ENCODE measurements around the gene FMN1.

Gene FMN1

GRCh38 chr15:32887090-32887489 is 307.4 kb downstream of the FMN1 start:
- no peaks in the 10 kb centered on the region for H3K9me3 ChIP-seq
- H3K27ac ChIP-seq = peak overlapping the region; percentile 38 to 54
- H3K4me3 ChIP-seq = no peak overlapping the region
- peaks cover 0 to 17% (median 0%) of the 10 kb centered on the region in 4 donors for H3K4me1 ChIP-seq
- DNase-seq = no peak
- H3K36me3 ChIP-seq = no peaks in the 10 kb centered on the region
- intact Hi-C loops (cut with DNase I; ENCODE audit: low total_unique reads) = no loop called here
- H3K27me3 ChIP-seq = no peaks in the 10 kb centered on the region
- TF ChIP-seq, protein P1, sequence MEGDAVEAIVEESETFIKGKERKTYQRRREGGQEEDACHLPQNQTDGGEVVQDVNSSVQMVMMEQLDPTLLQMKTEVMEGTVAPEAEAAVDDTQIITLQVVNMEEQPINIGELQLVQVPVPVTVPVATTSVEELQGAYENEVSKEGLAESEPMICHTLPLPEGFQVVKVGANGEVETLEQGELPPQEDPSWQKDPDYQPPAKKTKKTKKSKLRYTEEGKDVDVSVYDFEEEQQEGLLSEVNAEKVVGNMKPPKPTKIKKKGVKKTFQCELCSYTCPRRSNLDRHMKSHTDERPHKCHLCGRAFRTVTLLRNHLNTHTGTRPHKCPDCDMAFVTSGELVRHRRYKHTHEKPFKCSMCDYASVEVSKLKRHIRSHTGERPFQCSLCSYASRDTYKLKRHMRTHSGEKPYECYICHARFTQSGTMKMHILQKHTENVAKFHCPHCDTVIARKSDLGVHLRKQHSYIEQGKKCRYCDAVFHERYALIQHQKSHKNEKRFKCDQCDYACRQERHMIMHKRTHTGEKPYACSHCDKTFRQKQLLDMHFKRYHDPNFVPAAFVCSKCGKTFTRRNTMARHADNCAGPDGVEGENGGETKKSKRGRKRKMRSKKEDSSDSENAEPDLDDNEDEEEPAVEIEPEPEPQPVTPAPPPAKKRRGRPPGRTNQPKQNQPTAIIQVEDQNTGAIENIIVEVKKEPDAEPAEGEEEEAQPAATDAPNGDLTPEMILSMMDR (IDR thresholded peaks at IDR 0.05) = no peak

DNA sequence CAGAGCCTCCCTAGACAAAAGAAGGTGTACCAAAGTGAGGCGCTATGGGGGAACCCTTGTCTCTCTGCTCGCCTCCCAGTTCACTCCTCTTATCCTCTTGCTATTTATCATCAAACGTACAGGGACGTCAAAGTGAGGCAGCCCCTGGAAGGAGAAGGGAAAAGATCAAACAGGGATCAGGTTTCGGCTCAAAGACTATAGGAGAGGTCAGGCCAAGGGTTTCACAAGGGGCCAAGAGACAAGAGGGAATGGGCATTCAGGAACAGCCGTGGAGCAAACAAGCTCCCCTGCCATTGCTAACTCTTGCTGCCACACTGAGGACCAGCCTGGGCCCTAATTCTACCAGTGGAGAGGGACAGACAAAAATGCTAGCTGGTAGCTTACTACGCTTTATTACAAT is 308.1 kb downstream of the FMN1 start:
- H3K4me1 ChIP-seq = peaks cover 0 to 17% (median 0%) of the 10 kb centered on the region in 4 donors
- intact Hi-C loops (cut with DNase I; ENCODE audit: low total_unique reads) = no loop called here

GRCh38 chr15:32885713-32886112 is 308.8 kb downstream of the FMN1 start:
- Histone ChIP-seq H3K27me3 (no peaks in the 10 kb centered on the region), H3K9me3 (no peaks in the 10 kb centered on the region), H3K4me3 (no peak overlapping the region), H3K27ac (no peak overlapping the region), H3K36me3 (no peaks in the 10 kb centered on the region), H3K4me1 (peaks cover 0 to 17% (median 0%) of the 10 kb centered on the region in 4 donors)
- TF ChIP-seq, protein P1 (IDR thresholded peaks at IDR 0.05) = no peak
- no peak for DNase-seq
- intact Hi-C loops (cut with DNase I; ENCODE audit: low total_unique reads) = no loop called here

More for the DNA sequence above, 308.1 kb downstream of the FMN1 start:
- no peak overlapping the region for H3K4me3 ChIP-seq
- H3K36me3 ChIP-seq = no peaks in the 10 kb centered on the region
- H3K27me3 ChIP-seq = no peaks in the 10 kb centered on the region
- H3K27ac ChIP-seq = peak overlapping the region; percentile 38 to 54
- no peak for DNase-seq
- H3K9me3 ChIP-seq = no peaks in the 10 kb centered on the region
- TF ChIP-seq, protein P1 (IDR thresholded peaks at IDR 0.05) = no peak

- no peak overlapping the region for H3K27ac ChIP-seq
- H3K36me3 ChIP-seq = no peaks in the 10 kb centered on the region
- TF ChIP-seq, protein P1 (IDR thresholded peaks at IDR 0.05) = no peak
- no peak overlapping the region for H3K4me3 ChIP-seq
- no peaks in the 10 kb centered on the region for H3K9me3 ChIP-seq
- H3K4me1 ChIP-seq = peaks cover 0 to 24% (median 2%) of the 10 kb centered on the region in 4 donors
- no peak for DNase-seq
- intact Hi-C loops (cut with DNase I; ENCODE audit: low total_unique reads) = no loop called here
- H3K27me3 ChIP-seq = no peaks in the 10 kb centered on the region
Observed at GRCh38 chr15:32884146-32884545, 310.4 kb downstream of the FMN1 start.

GRCh38 chr15:32882955-32883354 is 311.6 kb downstream of the FMN1 start:
- Histone ChIP-seq H3K9me3 (no peaks in the 10 kb centered on the region), H3K4me1 (peaks cover 0 to 31% (median 2%) of the 10 kb centered on the region in 4 donors), H3K27me3 (no peaks in the 10 kb centered on the region), H3K27ac (no peak overlapping the region), H3K4me3 (no peak overlapping the region), H3K36me3 (no peaks in the 10 kb centered on the region)
- no peak for DNase-seq
- TF ChIP-seq, protein P1 (IDR thresholded peaks at IDR 0.05) = no peak
- intact Hi-C loops (cut with DNase I; ENCODE audit: low total_unique reads) = no loop called here

DNA sequence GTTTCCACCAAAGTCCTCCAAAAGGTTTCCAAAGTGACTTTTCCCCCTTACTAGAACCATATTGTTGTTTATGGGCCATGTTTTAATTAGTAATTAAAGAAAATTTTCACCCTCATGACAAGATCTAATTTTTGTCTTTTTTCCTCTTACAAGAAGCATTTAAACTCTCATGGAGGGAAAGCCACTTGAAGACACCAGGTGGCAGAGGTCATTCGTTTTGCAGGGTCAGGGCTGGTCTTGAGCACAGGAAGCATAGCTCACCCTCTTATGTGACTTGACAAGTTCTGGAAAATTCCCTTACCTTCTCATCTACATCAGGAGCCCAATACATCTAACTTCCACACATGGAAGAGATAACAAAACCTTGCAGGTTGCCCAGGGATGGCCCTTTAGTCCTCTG is 313.0 kb downstream of the FMN1 start:
- no peak overlapping the region for H3K4me3 ChIP-seq
- H3K36me3 ChIP-seq = no peaks in the 10 kb centered on the region
- TF ChIP-seq, protein P1 (IDR thresholded peaks at IDR 0.05) = no peak
- H3K9me3 ChIP-seq = no peaks in the 10 kb centered on the region
- peaks cover 0 to 22% (median 2%) of the 10 kb centered on the region in 4 donors for H3K4me1 ChIP-seq
- no peak for DNase-seq
- H3K27me3 ChIP-seq = no peaks in the 10 kb centered on the region
- intact Hi-C loops (cut with DNase I; ENCODE audit: low total_unique reads) = no loop called here
- no peak overlapping the region for H3K27ac ChIP-seq
